ENCODE results near the gene ONECUT1.

- TF ChIP-seq CTCF (conservative IDR thresholded peaks at IDR 0.05) = peak; percentile 46
- no peak for TF ChIP-seq ZFX (IDR thresholded peaks at IDR 0.05)
These were observed 24.4 kb downstream of the ONECUT1 start for GRCh38 chr15:52765785-52766184.
